GM03348 (cell line): ENCODE results near the gene TICAM2.

Experiments used
- DNase-seq: peaks from one replicate; pipeline ENCODE4 v3.0.0; 2012; ENCODE audit warnings: low spot score

The TICAM2 gene

DNA sequence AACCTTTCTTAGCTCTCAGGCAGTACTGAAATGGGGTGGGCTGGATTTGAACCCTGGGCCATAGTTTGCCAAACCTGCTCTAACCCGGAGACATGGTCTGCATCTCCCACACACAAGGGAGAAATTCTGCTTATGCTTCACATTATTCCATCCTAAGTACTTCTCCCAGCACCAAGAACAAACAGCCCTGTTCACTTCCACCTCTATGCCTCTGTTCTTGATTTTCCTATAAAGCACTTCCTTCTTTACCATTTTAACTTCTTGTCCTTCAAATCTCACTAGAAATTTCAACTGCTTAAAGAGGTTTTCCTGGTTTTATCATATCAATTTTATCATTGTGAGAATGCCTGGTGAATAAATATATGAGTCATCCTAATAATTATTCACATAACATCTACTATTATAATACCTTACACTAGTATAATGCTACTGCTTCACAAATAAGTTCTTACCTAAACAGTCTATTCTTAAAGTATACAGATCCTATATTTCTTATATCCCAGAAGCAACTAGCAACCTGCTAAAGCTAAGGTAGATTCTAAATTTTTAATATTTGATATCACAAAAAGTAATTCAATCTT, 70.4 kb downstream of the TICAM2 start:
- no peak for DNase-seq

GRCh38 chr5:115531380-115531779, 70.9 kb downstream of the TICAM2 start:
- DNase-seq = no peak

GRCh38 chr5:115530426-115530825, 71.9 kb downstream of the TICAM2 start:
- DNase-seq = no peak
